Measurements from ENCODE around the gene ADARB2.
A peak's percentile ranks its signal among the peaks of the same experiment; 100 is the strongest.
"Not testable (repeated sequence)": the region's sequence is repeated elsewhere in the genome, so short reads cannot be mapped to it uniquely, and the experiment has no call there.

Gene ADARB2

DNA sequence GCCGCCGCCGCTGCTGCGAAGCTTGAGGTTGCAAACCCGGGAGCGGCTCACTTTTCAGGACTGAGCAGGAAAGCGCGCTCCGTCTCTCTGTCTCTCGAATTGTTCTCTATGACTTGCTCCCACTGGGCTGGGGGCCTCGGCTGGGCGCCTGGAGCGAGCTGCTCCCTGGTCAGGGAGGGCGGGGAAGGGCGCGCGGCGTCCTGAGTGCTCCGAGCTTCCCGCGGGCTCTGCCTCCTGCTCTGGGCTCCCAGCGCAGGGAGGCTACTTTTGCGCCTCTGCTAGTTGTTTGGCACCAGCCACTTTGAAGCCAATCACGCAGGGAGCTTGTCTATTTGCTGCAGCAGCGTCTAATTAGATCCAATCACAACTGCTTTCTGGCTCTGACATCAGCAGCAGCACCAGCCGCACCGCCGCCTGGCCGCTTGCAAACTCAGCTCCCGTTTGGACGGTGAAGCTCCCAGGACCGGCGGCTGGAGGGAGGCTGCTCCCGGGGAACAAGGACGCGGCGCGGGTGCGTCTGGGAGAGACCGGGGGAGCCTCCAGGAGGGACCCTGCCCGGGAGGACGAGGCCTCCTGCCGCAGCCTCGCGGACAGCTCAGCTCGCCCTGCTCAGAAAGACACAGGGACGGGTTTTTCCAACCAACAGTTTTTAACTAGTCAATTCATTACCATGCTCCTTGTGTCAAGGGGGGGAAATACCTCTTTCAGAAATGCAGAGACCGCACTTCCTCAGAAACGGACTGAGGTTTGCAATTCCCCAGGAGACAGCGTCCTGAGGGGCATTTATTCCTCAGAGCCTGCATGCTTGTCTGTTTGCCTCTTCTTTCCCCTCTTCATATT lies at the start of gene ADARB2:
ADARB2 (minus strand) TSS at position 304 of the 840 bp plus-strand sequence.
- H3K4me3 ChIP-seq (ENCODE audit: low read depth, low read length) = peak within 1 kb of the TSS; percentile 48

DNA sequence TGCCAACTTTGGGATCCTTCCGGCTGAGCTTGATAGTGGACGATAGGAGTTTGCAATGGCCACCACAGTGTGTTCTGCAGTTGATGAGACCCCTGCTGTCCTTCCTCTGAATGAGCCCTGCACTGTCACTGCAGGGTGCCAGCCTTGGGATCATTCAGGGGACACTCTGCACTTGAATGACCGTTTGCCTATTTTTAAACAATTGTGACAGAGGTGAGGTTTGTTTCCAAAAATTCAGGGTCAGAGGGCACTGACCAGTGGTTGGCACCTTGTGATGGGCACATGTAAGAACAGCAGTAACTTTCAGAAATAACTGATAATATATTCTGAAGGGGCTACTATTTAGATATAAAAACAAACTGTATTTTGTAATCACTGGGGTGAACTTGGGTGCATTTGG lies 48.5 kb upstream of the ADARB2 start:
- H3K4me3 ChIP-seq (ENCODE audit: low read depth, low read length) = no peak overlapping the region

DNA sequence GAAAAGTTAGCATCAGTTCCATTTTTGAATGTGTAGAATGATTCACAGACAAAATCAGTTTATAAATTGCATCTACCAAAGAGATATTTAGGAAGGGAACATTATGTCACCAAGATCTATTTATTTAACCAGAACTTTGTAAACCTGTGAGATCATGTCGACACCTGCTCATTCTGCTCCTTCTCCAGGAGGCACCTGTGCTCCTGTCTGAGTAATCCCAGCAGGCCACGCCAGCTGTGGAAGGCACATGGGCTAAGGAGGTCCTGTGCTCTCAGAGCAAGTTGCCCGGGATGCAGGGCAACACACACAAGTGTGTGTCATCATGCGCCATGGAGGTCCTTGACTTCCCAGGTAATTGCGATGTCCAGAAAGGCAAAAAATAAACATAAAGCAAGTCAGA lies 45.5 kb upstream of the ADARB2 start:
- H3K4me3 ChIP-seq (ENCODE audit: low read depth, low read length) = no peak overlapping the region

DNA sequence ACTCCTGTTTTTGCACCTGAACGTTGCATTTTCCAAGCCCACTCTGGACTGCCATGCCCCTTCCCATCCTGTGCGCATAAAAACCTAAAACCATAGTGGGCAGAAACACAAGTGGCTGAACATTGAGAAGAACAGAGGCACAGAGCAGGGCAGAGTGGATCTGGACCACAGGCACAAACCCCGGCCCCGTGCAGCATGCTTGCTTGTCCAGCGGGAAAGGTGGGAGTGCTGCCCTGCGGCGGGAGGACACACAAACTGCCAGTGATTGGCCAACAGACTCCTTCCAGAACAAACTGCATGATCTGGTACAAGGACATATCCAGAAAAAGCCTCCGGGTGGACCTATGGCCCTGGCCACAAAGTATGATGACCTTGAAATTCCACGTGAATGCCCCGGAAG lies 42.5 kb upstream of the ADARB2 start:
- no peak overlapping the region for H3K4me3 ChIP-seq (ENCODE audit: low read depth, low read length)

DNA sequence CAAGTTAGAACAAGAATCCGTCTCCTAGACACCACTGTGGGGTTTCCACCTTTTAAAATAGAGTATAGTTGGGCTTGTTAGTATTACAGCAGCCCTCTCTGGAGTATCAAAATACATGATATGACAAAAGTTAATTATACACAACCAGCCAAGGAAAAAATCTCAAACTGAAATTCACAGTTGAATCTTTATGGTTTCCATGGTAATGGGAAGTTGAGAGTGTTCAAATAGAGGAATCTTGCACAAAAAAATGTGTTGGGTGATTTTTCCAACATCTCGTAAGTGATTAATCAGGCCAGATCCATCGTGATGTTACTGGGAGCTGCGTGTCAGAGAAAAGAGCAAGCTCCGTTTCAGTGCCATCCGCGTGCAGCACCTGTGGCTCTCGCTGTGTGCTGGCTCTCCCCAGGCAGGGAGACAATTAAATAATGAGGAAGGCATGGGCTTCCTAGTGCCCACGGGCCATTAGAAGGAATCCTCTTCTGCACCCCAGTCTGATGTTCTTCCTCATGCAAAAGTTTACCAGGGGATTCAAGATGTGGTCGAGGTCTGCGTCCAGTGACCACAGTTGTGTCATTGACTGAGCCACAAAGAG lies 41.1 kb upstream of the ADARB2 start:
- no peak overlapping the region for H3K4me3 ChIP-seq (ENCODE audit: low read depth, low read length)

DNA sequence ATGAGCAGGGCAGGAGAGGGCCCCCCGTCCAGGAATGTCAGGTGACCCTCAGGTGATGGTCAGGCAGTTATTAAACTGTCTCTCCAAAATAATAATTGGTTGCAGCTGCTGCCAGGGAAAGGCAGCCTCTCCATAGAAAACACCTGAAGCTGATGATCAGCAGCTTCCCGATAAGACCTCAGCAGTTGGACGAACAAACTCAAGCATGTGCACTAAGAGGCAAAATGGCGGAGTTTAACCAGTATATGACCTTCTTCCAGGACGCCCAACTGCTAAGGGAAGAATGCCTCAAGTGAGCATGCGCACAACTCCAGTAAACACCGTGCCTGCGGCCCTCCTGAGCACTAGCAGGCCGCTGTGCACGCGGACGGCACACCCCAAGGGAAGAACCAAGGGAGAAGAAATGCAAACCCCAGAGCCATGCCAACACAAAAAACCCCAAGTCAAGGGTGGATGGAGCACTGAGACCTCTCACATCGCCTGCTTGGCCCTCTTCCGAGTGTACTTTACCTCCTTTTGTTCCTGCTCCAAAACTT lies 38.9 kb upstream of the ADARB2 start:
- H3K4me3 ChIP-seq (ENCODE audit: low read depth, low read length) = no peak overlapping the region

DNA sequence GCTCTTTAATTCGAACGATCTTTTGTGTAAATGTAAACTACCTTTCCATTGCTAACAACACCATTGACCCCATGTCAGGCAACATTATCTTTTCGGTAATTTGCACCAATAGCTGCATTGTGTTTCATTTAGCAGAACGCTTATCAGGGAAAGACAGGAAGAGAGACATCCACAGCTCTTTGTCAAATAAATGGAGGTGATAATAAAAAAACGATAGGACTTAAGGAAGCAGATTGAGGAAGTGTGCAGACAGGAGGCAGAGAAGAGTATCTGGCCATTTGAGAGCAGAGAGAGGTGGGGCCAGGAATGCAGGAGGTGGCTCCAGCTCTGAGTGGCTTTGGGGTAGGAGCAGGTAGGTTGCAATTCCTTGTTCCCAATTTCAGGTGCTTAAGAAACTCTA lies 37.5 kb upstream of the ADARB2 start:
- H3K4me3 ChIP-seq (ENCODE audit: low read depth, low read length) = no peak overlapping the region

DNA sequence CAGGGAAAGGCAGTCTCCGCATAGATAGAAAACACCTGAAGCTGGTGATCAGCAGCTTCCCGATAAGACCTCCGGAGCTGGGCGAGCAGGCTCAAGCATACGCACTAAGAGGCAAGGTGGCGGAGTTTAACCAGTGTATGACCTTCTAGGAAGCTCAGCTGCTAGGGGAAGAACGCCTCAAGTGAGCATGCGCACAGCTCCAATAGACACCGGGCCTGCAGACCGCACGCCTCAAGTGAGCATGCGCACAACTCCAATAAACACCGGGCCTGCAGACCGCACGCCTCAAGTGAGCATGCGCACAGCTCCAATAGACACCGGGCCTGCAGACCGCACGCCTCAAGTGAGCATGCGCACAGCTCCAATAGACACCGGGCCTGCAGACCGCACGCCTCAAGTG lies 35.9 kb upstream of the ADARB2 start:
- H3K4me3 ChIP-seq (ENCODE audit: low read depth, low read length) = not testable (repeated sequence)

DNA sequence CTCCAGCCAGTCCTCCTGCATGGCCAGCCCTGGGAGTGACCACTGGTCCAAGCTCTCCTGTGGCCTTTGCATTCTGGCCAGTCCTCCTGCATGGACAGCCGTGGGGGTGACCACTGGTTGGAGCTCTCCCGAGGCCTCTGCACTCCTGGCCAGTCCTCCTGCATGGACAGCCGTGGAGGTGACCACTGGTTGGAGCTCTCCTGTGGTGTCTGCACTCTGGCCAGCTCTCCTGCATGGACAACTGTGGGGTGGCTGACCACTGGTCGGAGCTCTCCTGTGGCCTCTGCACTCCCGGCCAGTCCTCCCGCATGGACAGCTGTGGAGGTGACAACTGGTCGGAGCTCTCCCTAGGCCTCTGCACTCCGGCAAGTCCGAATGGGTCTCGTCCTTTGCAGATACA lies 28.7 kb upstream of the ADARB2 start:
- no peak overlapping the region for H3K4me3 ChIP-seq (ENCODE audit: low read depth, low read length)

DNA sequence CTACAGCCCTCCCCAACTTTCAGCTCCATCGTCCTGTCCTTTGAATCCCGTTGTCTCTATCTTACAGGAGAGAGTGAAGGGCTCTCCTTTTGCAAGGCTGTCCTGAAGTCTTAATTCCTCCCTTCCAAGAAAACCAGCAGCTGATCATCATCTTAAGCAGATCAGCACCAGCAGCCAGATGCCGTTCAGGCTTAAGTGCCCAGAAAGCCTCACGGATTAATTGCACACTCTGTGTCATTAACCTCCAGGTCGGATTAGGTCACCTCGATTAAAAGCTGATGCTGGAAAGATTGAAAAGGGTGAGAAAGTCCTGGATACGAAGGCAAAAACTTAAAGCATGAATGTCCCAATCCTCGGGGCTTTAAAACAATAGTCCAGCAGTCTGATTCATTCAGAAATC lies 24.8 kb upstream of the ADARB2 start:
- H3K4me3 ChIP-seq (ENCODE audit: low read depth, low read length) = no peak overlapping the region

DNA sequence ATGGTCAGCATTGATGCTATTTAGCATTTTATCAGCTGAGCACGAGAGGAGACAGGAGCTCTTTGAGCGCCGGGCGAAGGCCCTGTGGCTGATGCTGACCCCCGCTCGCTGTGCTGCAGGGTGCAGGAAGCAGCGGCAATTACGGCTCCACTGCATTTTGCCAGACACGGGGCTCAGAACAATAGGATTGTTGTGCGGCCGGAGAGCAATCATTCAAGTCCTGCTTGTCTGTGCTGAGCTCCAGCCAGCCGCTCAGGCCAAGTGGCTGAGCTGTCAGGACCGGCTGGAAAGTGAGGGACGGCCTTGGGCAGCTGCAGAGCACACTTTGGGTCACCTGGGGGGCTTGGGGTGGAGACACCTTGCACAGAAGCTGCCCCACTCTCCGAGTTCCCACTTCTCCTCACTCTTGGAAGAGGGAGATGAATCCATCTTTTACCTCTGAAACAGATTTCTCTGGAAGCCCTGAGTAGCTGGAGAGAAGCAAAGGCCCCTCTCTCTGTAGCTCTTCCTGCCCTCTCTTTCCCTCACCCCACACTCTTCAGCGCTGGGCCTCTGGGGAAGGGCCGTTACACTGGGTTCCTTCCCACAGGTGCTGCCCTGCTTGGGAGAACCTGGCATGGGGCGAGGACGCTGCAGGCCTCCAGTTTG lies 17.3 kb upstream of the ADARB2 start:
- no peak overlapping the region for H3K4me3 ChIP-seq (ENCODE audit: low read depth, low read length)

DNA sequence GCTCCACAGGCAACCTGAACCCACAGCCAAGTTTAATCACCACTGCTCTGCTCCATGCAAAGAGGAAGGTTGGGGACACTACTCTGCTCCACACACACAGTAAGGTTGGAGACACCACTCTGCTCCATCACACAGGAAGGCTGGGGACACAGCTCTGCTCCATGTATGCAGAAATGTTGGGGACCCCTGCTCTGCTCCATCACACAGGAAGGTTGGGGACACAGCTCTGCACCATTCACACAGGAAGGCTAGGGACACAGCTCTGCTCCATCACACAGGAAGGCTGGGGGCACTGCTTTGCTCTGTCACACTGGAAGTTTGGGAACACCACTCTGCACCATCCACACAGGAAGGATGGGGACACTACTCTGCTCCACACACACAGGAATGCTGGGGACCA lies 14.8 kb upstream of the ADARB2 start:
- no peak overlapping the region for H3K4me3 ChIP-seq (ENCODE audit: low read depth, low read length)

DNA sequence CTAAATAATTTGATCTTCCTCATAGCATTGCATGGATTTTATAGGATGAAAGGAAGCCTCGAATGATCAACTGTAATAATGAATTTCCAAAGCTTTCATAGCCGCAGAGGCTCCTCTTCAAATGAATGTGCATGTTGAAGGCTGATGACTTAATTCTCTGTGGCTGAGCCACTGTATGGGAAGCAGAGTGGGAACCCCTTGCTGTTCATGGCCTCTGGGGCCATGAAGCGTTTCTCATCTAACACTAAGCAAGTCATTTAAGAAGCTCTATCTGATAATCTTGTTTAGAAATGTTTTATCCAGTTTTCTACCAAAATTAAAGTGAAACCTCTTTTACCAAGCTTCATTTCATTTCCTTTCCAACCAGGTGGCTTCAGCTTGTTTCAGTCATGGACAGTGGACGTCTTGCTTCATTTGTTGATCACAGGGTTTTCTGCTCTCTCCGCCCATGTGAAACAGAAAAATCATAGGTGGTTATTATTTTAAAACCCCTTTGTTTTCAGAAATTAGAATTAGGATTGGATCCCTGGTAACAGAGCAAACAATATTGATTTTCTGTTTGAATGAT lies 10.3 kb upstream of the ADARB2 start:
- H3K4me3 ChIP-seq (ENCODE audit: low read depth, low read length) = no peak overlapping the region

DNA sequence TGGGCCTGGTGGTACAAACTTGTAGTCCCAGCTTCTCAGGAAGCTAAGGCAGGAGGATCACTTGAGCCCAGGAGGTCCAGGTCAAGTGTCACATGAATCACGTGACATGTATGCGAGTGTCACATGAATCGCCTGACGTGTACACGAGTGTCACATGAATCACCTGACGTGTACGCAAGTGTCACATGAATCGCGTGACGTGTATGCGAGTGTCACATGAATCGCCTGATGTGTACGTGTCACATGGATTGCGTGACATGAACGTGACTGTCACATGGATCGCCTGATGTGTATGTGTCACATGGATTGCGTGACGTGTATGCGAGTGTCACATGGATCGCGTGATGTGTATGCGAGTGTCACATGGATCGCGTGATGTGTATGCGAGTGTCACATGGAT lies 9.5 kb upstream of the ADARB2 start:
- H3K4me3 ChIP-seq (ENCODE audit: low read depth, low read length) = no peak overlapping the region

DNA sequence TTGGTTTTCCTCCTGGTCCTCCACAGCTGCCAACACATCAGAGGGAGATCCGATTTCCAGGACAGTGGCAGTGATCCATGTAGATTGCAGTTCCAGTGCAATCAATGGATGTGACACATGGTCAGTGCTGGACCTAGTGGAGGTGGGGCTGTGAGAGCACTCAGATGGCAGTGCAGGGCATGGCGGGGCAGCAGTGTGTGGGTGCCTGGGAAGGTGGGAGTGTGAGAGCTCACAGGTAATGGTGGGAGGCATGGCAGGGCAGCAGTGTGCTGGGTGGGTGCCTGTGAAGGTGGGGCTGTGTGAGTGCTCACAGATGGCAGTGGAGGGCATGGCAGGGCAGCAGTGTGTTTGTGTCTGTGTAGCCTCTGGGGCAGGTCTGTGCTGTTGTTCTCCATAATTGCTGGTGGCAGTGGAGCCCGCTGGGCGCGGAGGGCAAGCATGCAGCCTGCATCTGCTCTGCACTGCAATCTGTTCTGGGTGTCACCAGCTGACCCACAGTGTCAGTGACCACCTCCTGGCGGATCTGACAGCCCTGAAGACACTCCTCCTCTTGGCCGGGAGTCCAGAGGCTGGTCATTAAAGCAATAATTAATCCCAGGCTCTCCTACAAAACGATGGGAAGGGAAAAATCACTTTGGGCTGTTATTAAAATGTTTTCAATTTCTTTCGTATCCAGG lies 8.6 kb upstream of the ADARB2 start:
- no peak overlapping the region for H3K4me3 ChIP-seq (ENCODE audit: low read depth, low read length)

DNA sequence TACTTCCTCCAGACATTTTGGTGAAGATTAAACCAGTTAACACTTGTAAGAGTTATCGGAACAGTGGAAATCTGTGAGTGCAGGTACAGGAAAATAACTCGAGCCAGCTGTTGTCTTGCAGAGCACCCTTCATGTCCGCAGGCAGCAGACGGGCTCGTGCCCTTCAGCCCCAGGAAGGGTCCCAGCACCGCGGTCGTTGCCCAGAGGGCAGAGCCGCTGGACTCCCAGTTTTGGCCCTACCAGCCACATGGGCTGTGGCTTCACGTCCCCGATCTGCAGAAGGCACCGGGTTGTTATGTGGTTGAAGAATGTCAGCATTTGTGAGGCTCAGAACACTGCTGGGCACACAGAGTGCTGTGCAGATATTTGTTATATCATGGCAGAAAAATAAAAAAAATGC lies 7.2 kb upstream of the ADARB2 start:
- no peak overlapping the region for H3K4me3 ChIP-seq (ENCODE audit: low read depth, low read length)

DNA sequence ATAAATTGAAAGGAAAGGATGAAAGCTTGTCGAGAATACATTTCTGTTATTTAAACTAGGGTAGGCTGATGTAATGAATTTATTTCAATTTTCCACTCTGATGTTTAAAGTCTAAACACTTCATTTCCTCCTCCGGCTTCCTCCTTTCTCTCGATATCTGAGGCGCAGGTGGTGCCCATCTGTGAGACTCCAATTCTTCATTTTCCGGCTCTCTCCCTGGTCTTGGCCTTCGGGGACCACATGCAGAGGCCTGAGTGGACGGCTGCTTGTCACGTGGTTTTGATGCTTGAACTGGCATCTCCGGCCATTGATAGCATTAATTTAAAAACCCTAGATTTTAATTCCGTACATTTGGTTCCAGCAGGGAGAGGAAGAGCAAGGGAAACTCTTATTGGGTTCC lies 5.8 kb upstream of the ADARB2 start:
- no peak overlapping the region for H3K4me3 ChIP-seq (ENCODE audit: low read depth, low read length)

DNA sequence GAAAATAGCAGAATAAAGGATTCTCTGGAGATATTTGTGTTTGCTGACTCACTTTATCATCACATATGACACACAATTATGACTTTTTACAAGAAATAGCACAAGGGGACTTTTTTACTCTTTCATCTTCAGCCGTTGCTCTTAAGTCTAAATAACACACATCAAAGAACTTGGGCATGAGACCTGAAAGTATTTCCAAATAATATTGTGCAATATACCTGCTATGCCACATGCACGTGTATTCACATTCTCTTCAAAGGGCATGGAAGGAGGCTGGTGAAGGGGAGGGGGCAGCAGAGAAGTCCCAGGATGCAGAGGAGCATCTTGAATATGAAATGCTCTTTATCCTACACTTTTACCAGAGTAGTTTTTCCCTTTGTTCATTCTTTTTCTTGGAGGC lies 4.1 kb upstream of the ADARB2 start:
- no peak overlapping the region for H3K4me3 ChIP-seq (ENCODE audit: low read depth, low read length)

DNA sequence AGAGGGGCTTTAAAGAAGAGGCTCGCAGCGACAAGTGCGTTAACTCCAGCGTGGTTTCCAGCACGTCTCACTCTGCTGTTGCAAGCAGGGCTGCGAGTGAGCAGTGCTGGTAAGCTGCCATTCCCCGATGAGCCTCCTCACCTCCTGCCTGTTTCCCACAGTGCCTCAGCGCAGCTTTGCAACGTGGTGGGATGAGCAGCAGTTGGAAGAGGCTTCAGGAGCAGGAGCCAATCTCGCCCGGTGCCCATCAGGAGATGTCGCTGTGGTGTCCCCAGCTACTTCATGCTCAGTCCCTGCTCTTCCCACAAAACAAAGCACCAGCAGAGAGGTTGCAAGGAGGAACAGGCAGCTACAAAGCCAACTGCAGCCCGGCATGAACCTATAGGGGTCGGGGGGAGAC lies 2.4 kb upstream of the ADARB2 start:
- H3K4me3 ChIP-seq (ENCODE audit: low read depth, low read length) = no peak overlapping the region

DNA sequence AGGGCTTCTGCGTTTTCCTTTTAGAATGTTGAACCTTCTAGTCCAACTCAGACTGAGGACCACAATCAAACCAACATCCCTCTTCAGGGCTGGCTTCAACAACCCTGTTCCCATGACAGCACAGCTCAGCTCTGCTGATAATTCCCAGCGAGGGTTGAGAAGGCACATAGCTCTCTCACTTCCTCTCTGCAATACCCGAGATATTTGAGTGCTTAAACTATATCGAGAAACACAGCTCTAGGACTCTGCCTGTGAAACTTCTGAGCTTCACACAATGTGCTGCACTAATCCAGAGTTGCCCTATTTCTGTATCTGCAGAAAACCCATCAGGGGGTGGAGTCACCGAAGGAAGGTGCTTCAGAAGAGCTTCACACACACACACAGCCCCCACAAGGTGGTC lies 1.6 kb upstream of the ADARB2 start:
- no peak overlapping the region for H3K4me3 ChIP-seq (ENCODE audit: low read depth, low read length)

DNA sequence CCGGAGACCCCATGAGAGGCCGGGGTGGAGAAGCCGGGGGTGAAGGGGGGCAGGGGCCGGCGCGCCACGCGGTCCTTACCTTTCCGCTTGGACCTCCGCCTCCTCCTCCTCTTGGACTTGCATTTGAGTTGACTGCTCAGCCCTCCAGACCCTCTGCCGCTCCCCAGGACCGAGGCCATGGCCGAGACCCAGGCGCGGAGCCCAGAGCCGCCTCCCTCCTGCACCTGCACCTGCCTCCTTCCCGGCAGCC lies 428 bp downstream of the ADARB2 start:
- H3K4me3 ChIP-seq (ENCODE audit: low read depth, low read length) = peak overlapping the region; percentile 48
